A673 (cell line): ENCODE results near the gene AGAP1. TPM values are rescaled to one million over a fixed set of nuclear protein-coding genes. Genes with fewer than 3 reads are reported as not detected.

Experiments
- BruUV-seq: library from RNA; stranded (reverse); fragments of 400-500 nt; replicated peaks from 2 replicates; lab custom pipeline; 2021; lab: Mats Ljungman, UMichigan
- CTCF ChIA-PET: fragments of 300-600 bp; sonication (Branson Sonifier 250); formaldehyde crosslinking; loops from one replicate; lab custom pipeline; 2022; ENCODE audit warnings: antibody characterized with exemption; lab: Charles Lee
- POLR2A ChIA-PET: fragments of 300-600 bp; sonication (Branson Sonifier 250); formaldehyde crosslinking; loops from one replicate; lab custom pipeline; 2022; ENCODE audit warnings: antibody characterized with exemption; ENCODE audit not compliant: low non-redundant PET; lab: Charles Lee
- DNase-seq: peaks from one replicate; pipeline ENCODE4 v3.0.0-alpha.2; 2015; ENCODE audit warnings: low spot score
- H3K27ac ChIP-seq: fragments of 200-600 bp; sonication (generic); 2 replicates; pipeline ENCODE4 v1.5.1; 2016; ENCODE audit warnings: mixed run types, low read depth, mild to moderate bottlenecking, mixed read lengths, antibody characterized with exemption, low read length; ENCODE audit not compliant: poor library complexity, severe bottlenecking
- H3K27me3 ChIP-seq: fragments of 200-600 bp; sonication (generic); replicated peaks from 2 replicates; pipeline ENCODE4 v1.6.1; 2017; ENCODE audit warnings: mixed run types, low read depth, mild to moderate bottlenecking, mixed read lengths, antibody characterized with exemption, low read length; ENCODE audit not compliant: insufficient read depth, poor library complexity
- H3K36me3 ChIP-seq: fragments of 200-600 bp; sonication (generic); 2 replicates; pipeline ENCODE4 v1.6.1; 2016; ENCODE audit warnings: mixed run types, mild to moderate bottlenecking, mixed read lengths, antibody characterized with exemption, low read length; ENCODE audit not compliant: insufficient read depth, poor library complexity, severe bottlenecking
- H3K4me1 ChIP-seq: fragments of 200-600 bp; sonication (generic); 2 replicates; pipeline ENCODE4 v1.6.1; 2017; ENCODE audit warnings: mixed run types, mild to moderate bottlenecking, mixed read lengths, antibody characterized with exemption, low read length; ENCODE audit not compliant: insufficient read depth, poor library complexity, severe bottlenecking
- H3K4me3 ChIP-seq: fragments of 200-600 bp; sonication (generic); 2 replicates; pipeline ENCODE4 v1.5.1; 2016; ENCODE audit warnings: low read depth, mixed run types, mild to moderate bottlenecking, mixed read lengths, low read length; ENCODE audit not compliant: poor library complexity, severe bottlenecking
- H3K9me3 ChIP-seq: fragments of 200-600 bp; sonication (generic); 2 replicates; pipeline ENCODE4 v1.6.1; 2016; ENCODE audit warnings: mixed run types, low read depth, mild to moderate bottlenecking, mixed read lengths, antibody characterized with exemption, low read length; ENCODE audit not compliant: poor library complexity, severe bottlenecking
- CTCF ChIP-seq: fragments of 300-800, 200-600 bp; sonication (generic); conservative IDR thresholded peaks from 2 replicates; pipeline ENCODE4 v1.5.1; 2017; ENCODE audit warnings: low read depth, mild to moderate bottlenecking, antibody characterized with exemption, low read length, moderate library complexity, mixed read lengths
- EZH2 ChIP-seq: fragments of 200-600 bp; sonication (generic); IDR thresholded peaks from 2 replicates; pipeline ENCODE4 v1.6.1; 2017; ENCODE audit warnings: borderline replicate concordance, low read depth, mild to moderate bottlenecking, mixed read lengths, antibody characterized with exemption, low read length; ENCODE audit not compliant: poor library complexity, severe bottlenecking
- intact Hi-C: fragments of 100-400 bp; cut with micrococcal nuclease; formaldehyde crosslinking; loops from one replicate; pipeline ENCODE4 v1.10.0; 2022; ENCODE audit not compliant: unreplicated experiment
- total RNA-seq: library from RNA; stranded (reverse); gene quantifications from 2 replicates; pipeline ENCODE4 v1.2.3, GENCODE V29; 2021

AGAP1 gene
- total RNA-seq, 1 experiment from 2014 or later, result 25.3 TPM

- ChIA-PET POLR2A (no interaction called here), CTCF (no interaction called here)
- Histone ChIP-seq H3K4me3 (no peak overlapping the region), H3K4me1 (no peaks in the 10 kb centered on the region), H3K27me3 (no peaks in the 10 kb centered on the region), H3K27ac (no peak overlapping the region), H3K36me3 (no peaks in the 10 kb centered on the region), H3K9me3 (no peaks in the 10 kb centered on the region)
- no peak for DNase-seq
- TF ChIP-seq EZH2 (no peak), CTCF (no peak)
- intact Hi-C loops, result no loop called here
- BruUV-seq, result no TSS peak
These were observed 342.0 kb downstream of the AGAP1 start for GRCh38 chr2:235835810-235836209.

GRCh38 chr2:235836491-235836911 is 342.7 kb downstream of the AGAP1 start:
- POLR2A ChIA-PET, result no interaction called here
- DNase-seq, result no peak
- TF ChIP-seq CTCF (no peak), EZH2 (no peak)
- no peaks in the 10 kb centered on the region for H3K9me3 ChIP-seq
- H3K36me3 ChIP-seq, result no peaks in the 10 kb centered on the region
- BruUV-seq, result no TSS peak
- intact Hi-C loops, result no loop called here
- H3K4me1 ChIP-seq, result no peaks in the 10 kb centered on the region
- H3K4me3 ChIP-seq, result no peak overlapping the region
- CTCF ChIA-PET, result no interaction called here
- no peak overlapping the region for H3K27ac ChIP-seq
- no peaks in the 10 kb centered on the region for H3K27me3 ChIP-seq

GRCh38 chr2:235839226-235839625 is 345.4 kb downstream of the AGAP1 start:
- Histone ChIP-seq H3K27ac (no peak overlapping the region), H3K27me3 (no peaks in the 10 kb centered on the region), H3K36me3 (no peaks in the 10 kb centered on the region), H3K9me3 (no peaks in the 10 kb centered on the region), H3K4me3 (no peak overlapping the region), H3K4me1 (no peaks in the 10 kb centered on the region)
- ChIA-PET POLR2A (no interaction called here), CTCF (no interaction called here)
- no peak for TF ChIP-seq CTCF
- no peak for TF ChIP-seq EZH2
- no TSS peak for BruUV-seq
- intact Hi-C loops, result no loop called here
- no peak for DNase-seq
